Measurements from ENCODE around the gene CARD19.

CARD19 gene

GRCh38 chr9:93120846-93121315, 24.9 kb downstream of the CARD19 start:
- no peak for DNase-seq (ENCODE audit: low read depth in 2 of 2)

GRCh38 chr9:93121316-93122241, 25.6 kb downstream of the CARD19 start:
- DNase-seq (ENCODE audit: low read depth in 2 of 2): no peak

- DNase-seq (ENCODE audit: low read depth in 2 of 2): no peak
Measured at GRCh38 chr9:93122721-93123221, 26.8 kb downstream of the CARD19 start.

- no peak for DNase-seq (ENCODE audit: low read depth in 2 of 2)
Measured at GRCh38 chr9:93123561-93124283, 27.7 kb downstream of the CARD19 start.

GRCh38 chr9:93124793-93125192, 28.8 kb downstream of the CARD19 start:
- DNase-seq (ENCODE audit: low read depth in 2 of 2): no peak

- DNase-seq (ENCODE audit: low read depth in 2 of 2): no peak
Measured at GRCh38 chr9:93125331-93125894, 29.4 kb downstream of the CARD19 start.

- DNase-seq (ENCODE audit: low read depth in 2 of 2): no peak
Measured at GRCh38 chr9:93126151-93126781, 30.2 kb downstream of the CARD19 start.

- DNase-seq (ENCODE audit: low read depth in 2 of 2): no peak
Measured at GRCh38 chr9:93126825-93127368, 30.9 kb downstream of the CARD19 start.

- DNase-seq (ENCODE audit: low read depth in 2 of 2): no peak
Measured at GRCh38 chr9:93127395-93127911, 31.4 kb downstream of the CARD19 start.

GRCh38 chr9:93128011-93128714, 32.1 kb downstream of the CARD19 start:
- DNase-seq (ENCODE audit: low read depth in 2 of 2): no peak

GRCh38 chr9:93128715-93129224, 32.8 kb downstream of the CARD19 start:
- no peak for DNase-seq (ENCODE audit: low read depth in 2 of 2)

- DNase-seq (ENCODE audit: low read depth in 2 of 2): no peak
Measured at GRCh38 chr9:93129286-93129685, 33.3 kb downstream of the CARD19 start.

- no peak for DNase-seq (ENCODE audit: low read depth in 2 of 2)
Measured at GRCh38 chr9:93129691-93130500, 33.9 kb downstream of the CARD19 start.

- no peak for DNase-seq (ENCODE audit: low read depth in 2 of 2)
Measured at GRCh38 chr9:93130861-93131481, 35.0 kb downstream of the CARD19 start.

GRCh38 chr9:93131599-93132286, 35.7 kb downstream of the CARD19 start:
- no peak for DNase-seq (ENCODE audit: low read depth in 2 of 2)

GRCh38 chr9:93132287-93132927, 36.4 kb downstream of the CARD19 start:
- no peak for DNase-seq (ENCODE audit: low read depth in 2 of 2)

GRCh38 chr9:93132946-93133680, 37.1 kb downstream of the CARD19 start:
- no peak for DNase-seq (ENCODE audit: low read depth in 2 of 2)
